Measurements from ENCODE around the gene ZIC1. TPM values are rescaled to one million over a fixed set of nuclear protein-coding genes. Genes with fewer than 3 reads are reported as not detected.

ZIC1 gene
- total RNA-seq, 2 donors from 2014 or later = not detected

- DNase-seq = no peak
- intact Hi-C loops (cut with DNase I, micrococcal nuclease) = no loop called here
- ATAC-seq = no peak
Measured at GRCh38 chr3:147377412-147378367, 31.5 kb upstream of the ZIC1 start.

GRCh38 chr3:147379651-147380050, 29.5 kb upstream of the ZIC1 start:
- DNase-seq (no peak), ATAC-seq (no peak)
- intact Hi-C loops (cut with DNase I, micrococcal nuclease) = no loop called here

- ATAC-seq (no peak), DNase-seq (no peak)
- intact Hi-C loops (cut with DNase I, micrococcal nuclease) = no loop called here
Measured at GRCh38 chr3:147380387-147380951, 28.7 kb upstream of the ZIC1 start.

GRCh38 chr3:147380977-147381376, 28.2 kb upstream of the ZIC1 start:
- ATAC-seq (no peak), DNase-seq (no peak)
- intact Hi-C loops (cut with DNase I, micrococcal nuclease) = no loop called here

- intact Hi-C loops (cut with DNase I, micrococcal nuclease) = no loop called here
- DNase-seq (no peak), ATAC-seq (no peak)
Measured at GRCh38 chr3:147381596-147381995, 27.6 kb upstream of the ZIC1 start.

- intact Hi-C loops (cut with DNase I, micrococcal nuclease) = no loop called here
- ATAC-seq = no peak
Measured at GRCh38 chr3:147383617-147384016, 25.5 kb upstream of the ZIC1 start.

GRCh38 chr3:147384210-147385058, 24.7 kb upstream of the ZIC1 start:
- ATAC-seq (no peak), DNase-seq (no peak)
- intact Hi-C loops (cut with DNase I, micrococcal nuclease) = no loop called here

More at GRCh38 chr3:147383617-147384016, 25.5 kb upstream of the ZIC1 start:
- no peak for DNase-seq

- DNase-seq (no peak), ATAC-seq (no peak)
- intact Hi-C loops (cut with DNase I, micrococcal nuclease) = no loop called here
Measured at GRCh38 chr3:147385059-147386012, 23.8 kb upstream of the ZIC1 start.

GRCh38 chr3:147387291-147387884, 21.8 kb upstream of the ZIC1 start:
- DNase-seq (no peak), ATAC-seq (no peak)
- intact Hi-C loops (cut with DNase I, micrococcal nuclease) = no loop called here

GRCh38 chr3:147387885-147388699, 21.1 kb upstream of the ZIC1 start:
- no peak for ATAC-seq
- intact Hi-C loops (cut with DNase I, micrococcal nuclease) = no loop called here

GRCh38 chr3:147388700-147389580, 20.2 kb upstream of the ZIC1 start:
- intact Hi-C loops (cut with DNase I, micrococcal nuclease) = no loop called here
- ATAC-seq (no peak), DNase-seq (no peak)

More at GRCh38 chr3:147387885-147388699, 21.1 kb upstream of the ZIC1 start:
- DNase-seq = no peak

GRCh38 chr3:147389717-147390116, 19.4 kb upstream of the ZIC1 start:
- no peak for DNase-seq
- intact Hi-C loops (cut with DNase I, micrococcal nuclease) = no loop called here
- ATAC-seq = no peak

- no peak for ATAC-seq
- intact Hi-C loops (cut with DNase I, micrococcal nuclease) = no loop called here
- DNase-seq = no peak
Measured at GRCh38 chr3:147390589-147391569, 18.3 kb upstream of the ZIC1 start.

GRCh38 chr3:147391781-147392624, 17.2 kb upstream of the ZIC1 start:
- intact Hi-C loops (cut with DNase I, micrococcal nuclease) = no loop called here
- DNase-seq = no peak
- peak; percentile 46 for ATAC-seq

Data from left colon (tissue), 2 donors.